Peyer's patch (tissue), 4 donors: ENCODE results near the gene HS3ST5. TPM values are rescaled to one million over a fixed set of nuclear protein-coding genes. Genes with fewer than 3 reads are reported as not detected.

ENCODE experiments used
- DNase-seq, 3 donors: peaks; one replicate each; pipeline ENCODE4 v3.0.0-alpha.2; 2017 to 2019
- H3K27ac ChIP-seq, 4 donors: fragments of 200-600 bp; sonication (generic); one replicate each; pipeline ENCODE4 v1.5.1; 2016 to 2019
- H3K27me3 ChIP-seq, 2 donors: fragments of 200-600 bp; sonication (generic); one replicate each; pipeline ENCODE4 v1.5.1; 2019
- H3K36me3 ChIP-seq, 3 donors: fragments of 200-600 bp; sonication (generic); one replicate each; pipeline ENCODE4 v1.5.1; 2016 to 2019
- H3K4me1 ChIP-seq, 4 donors: fragments of 200-600 bp; sonication (generic); one replicate each; pipeline ENCODE4 v1.5.1; 2016 to 2019
- H3K4me3 ChIP-seq, 4 donors: fragments of 200-600 bp; sonication (generic); 1 replicate in 3 of 4; 2 replicates in 1 of 4; pipeline ENCODE4 v1.5.1; 2016 to 2019; ENCODE audit warnings: mild to moderate bottlenecking in 1 of 4
- H3K9me3 ChIP-seq, 4 donors: fragments of 200-600 bp; sonication (generic); one replicate each; pipeline ENCODE4 v1.5.1; 2016 to 2019; ENCODE audit warnings: mild to moderate bottlenecking in 1 of 4
- POLR2A ChIP-seq, 2 donors: fragments of 450-650 bp; IDR thresholded peaks; one replicate each; pipeline ENCODE4 v1.5.1; 2017; ENCODE audit warnings: antibody characterized with exemption in 2 of 2, mild to moderate bottlenecking in 2 of 2, moderate library complexity in 2 of 2
- total RNA-seq, 4 donors: library from RNA; depleted of rRNA; stranded (reverse); fragments of >200 nt; gene quantifications; one replicate each; pipeline ENCODE4 v1.1.0, GENCODE V29; 2016
- TF ChIP-seq, protein P1 (sequence below), 6 experiments: fragments of 450-650 bp in 4 of 6; fragments of 200-600 bp in 2 of 6; sonication (generic) in 1 of 6; IDR thresholded peaks; one replicate each; pipeline ENCODE4 v1.5.1; 2017 to 2019; ENCODE audit warnings: antibody characterized with exemption in 6 of 6, mild to moderate bottlenecking in 3 of 6, moderate library complexity in 1 of 6

Gene HS3ST5
- total RNA-seq, 4 donors from 2014 or later, result not detected

DNA sequence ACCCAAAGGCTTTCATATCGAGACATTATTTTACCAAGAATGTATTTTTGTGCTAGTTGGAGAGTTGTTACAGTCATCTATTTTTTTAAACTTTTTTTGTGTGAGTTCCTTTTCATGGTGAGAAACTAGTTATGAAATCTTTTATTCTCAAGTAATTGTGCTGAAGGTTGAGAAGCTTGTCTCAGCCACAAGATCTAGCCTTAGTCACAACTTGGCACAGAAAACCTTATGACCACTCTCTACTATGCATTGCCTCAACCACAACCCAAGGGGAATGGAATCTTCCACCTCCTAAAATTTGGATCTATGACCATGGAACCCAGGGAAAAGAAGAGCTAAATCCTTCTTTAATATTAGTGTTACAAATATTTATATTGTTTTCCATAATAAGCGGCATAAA is 58.5 kb downstream of the HS3ST5 start:
- DNase-seq, result no peak
- Histone ChIP-seq H3K9me3 (no peaks in the 10 kb centered on the region), H3K4me3 (no peak overlapping the region), H3K4me1 (no peaks in the 10 kb centered on the region), H3K36me3 (no peaks in the 10 kb centered on the region), H3K27me3 (no peaks in the 10 kb centered on the region), H3K27ac (no peak overlapping the region)
- TF ChIP-seq, protein P1, sequence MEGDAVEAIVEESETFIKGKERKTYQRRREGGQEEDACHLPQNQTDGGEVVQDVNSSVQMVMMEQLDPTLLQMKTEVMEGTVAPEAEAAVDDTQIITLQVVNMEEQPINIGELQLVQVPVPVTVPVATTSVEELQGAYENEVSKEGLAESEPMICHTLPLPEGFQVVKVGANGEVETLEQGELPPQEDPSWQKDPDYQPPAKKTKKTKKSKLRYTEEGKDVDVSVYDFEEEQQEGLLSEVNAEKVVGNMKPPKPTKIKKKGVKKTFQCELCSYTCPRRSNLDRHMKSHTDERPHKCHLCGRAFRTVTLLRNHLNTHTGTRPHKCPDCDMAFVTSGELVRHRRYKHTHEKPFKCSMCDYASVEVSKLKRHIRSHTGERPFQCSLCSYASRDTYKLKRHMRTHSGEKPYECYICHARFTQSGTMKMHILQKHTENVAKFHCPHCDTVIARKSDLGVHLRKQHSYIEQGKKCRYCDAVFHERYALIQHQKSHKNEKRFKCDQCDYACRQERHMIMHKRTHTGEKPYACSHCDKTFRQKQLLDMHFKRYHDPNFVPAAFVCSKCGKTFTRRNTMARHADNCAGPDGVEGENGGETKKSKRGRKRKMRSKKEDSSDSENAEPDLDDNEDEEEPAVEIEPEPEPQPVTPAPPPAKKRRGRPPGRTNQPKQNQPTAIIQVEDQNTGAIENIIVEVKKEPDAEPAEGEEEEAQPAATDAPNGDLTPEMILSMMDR (IDR thresholded peaks at IDR 0.05), result no peak
- TF ChIP-seq POLR2A (IDR thresholded peaks at IDR 0.05), result no peak

DNA sequence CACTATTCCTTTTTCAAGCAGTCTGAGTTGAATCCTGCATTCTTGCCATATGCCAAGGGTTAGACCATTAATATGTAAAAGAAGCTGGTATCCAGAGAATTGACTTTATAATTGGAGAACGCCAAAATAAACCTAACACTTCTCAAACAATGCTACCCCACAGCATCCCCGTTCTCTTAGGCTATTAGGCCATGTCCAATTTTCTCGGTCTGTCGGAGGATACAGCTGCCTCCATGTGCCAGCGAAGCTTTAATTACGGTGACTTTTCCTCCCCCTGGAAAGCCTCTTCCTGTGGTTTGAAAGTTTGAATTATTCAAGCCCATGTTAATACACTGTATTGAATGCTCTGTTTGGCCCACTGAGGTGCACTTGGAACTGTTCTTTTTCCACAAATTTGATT is 60.5 kb downstream of the HS3ST5 start:
- Histone ChIP-seq H3K4me1 (no peaks in the 10 kb centered on the region), H3K36me3 (no peaks in the 10 kb centered on the region), H3K27me3 (no peaks in the 10 kb centered on the region), H3K27ac (no peak overlapping the region), H3K4me3 (no peak overlapping the region), H3K9me3 (no peaks in the 10 kb centered on the region)
- TF ChIP-seq POLR2A (IDR thresholded peaks at IDR 0.05), result no peak
- TF ChIP-seq, protein P1 (IDR thresholded peaks at IDR 0.05), result no peak
- DNase-seq, result no peak

DNA sequence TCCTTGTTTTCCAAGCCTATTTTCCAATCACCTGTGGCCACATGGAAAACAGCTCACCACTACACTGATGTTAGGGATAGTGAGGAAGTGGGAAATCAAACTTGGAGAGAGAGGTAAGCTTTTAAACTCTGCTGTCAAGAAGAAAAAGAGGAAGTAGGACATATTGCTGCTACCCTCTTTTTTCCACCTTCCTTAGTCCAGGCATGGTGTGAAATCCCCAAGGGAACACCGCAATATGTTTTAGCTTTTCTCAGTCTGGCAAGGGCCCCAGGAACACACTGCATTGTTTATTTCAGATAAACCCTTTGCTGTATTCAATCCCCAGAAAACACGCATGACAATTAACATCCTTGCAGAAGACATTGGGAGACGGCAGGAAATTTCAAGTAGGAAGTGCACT is 61.3 kb downstream of the HS3ST5 start:
- no peaks in the 10 kb centered on the region for H3K27me3 ChIP-seq
- H3K4me1 ChIP-seq, result no peaks in the 10 kb centered on the region
- H3K27ac ChIP-seq, result no peak overlapping the region
- no peaks in the 10 kb centered on the region for H3K9me3 ChIP-seq
- no peaks in the 10 kb centered on the region for H3K36me3 ChIP-seq
- no peak overlapping the region for H3K4me3 ChIP-seq
- TF ChIP-seq, protein P1 (IDR thresholded peaks at IDR 0.05), result no peak
- TF ChIP-seq POLR2A (IDR thresholded peaks at IDR 0.05), result no peak
- no peak for DNase-seq

DNA sequence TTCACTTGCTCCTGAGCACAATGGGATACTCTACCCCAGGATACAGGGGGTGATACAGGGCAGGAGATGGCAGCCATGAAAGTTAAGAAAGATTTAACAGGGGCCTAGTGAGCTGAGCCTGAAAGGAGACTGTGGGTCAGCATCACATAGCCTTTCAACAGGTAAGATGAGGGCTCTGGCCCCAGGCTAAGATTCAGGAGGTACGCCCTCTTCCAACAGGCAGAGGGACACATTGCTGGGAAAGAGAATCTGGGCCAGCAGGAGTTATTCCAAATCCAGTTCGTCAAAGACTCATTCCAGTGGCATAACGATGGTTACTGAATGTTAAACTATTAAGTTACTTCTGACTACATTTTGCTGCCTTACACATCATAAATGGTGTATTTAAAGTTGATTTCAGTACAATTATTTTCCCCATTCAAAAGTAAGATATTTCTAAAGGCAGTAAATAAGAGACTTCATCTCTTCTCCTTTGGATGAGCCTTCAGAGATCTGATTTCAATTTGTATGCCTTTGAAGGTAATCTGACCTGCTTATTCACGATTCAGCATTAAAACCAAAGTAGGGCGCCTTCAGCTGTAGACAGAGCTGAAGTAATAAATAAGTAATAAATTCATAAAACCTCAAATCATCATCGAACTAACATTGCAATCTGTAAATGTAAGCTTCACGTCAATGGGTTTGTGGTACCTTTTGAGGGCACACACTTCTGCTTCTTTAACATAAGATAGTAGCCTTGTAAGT is 62.4 kb downstream of the HS3ST5 start:
- Histone ChIP-seq H3K4me3 (no peak overlapping the region), H3K27ac (no peak overlapping the region), H3K9me3 (no peaks in the 10 kb centered on the region), H3K27me3 (no peaks in the 10 kb centered on the region), H3K36me3 (no peaks in the 10 kb centered on the region), H3K4me1 (no peaks in the 10 kb centered on the region)
- no peak for DNase-seq
- TF ChIP-seq POLR2A (IDR thresholded peaks at IDR 0.05), result no peak
- TF ChIP-seq, protein P1 (IDR thresholded peaks at IDR 0.05), result no peak

DNA sequence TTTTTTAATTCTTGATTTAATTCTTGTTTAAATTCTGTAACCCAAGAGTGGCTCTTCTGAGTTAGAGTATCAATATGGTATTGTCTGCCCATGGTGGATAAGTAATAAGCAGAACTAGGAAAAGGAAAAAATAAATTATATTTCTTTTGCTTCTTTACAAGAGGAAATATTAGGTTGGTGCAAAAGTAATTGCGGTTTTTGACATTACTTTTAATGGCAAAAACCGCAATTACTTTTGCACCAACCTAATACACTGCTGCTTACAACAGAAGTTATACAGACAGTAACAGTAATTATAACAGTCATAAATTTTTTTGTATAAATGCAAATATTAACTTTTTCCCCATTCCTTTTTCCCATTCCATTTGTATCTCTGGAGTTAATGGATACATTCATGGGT is 65.6 kb downstream of the HS3ST5 start:
- no peak for DNase-seq
- Histone ChIP-seq H3K4me1 (no peaks in the 10 kb centered on the region), H3K9me3 (no peaks in the 10 kb centered on the region), H3K27ac (no peak overlapping the region), H3K27me3 (no peaks in the 10 kb centered on the region), H3K4me3 (no peak overlapping the region), H3K36me3 (no peaks in the 10 kb centered on the region)
- TF ChIP-seq, protein P1 (IDR thresholded peaks at IDR 0.05), result no peak
- TF ChIP-seq POLR2A (IDR thresholded peaks at IDR 0.05), result no peak
